Hepatocyte (in vitro differentiated cells): ENCODE results near the gene TOR1AIP2. TPM values are rescaled to one million over a fixed set of nuclear protein-coding genes. Genes with fewer than 3 reads are reported as not detected.
A peak's percentile ranks its signal among the peaks of the same experiment; 100 is the strongest.

ENCODE experiments used
- DNase-seq: peaks from one replicate; pipeline ENCODE4 v3.0.0-alpha.2; 2016; ENCODE audit warnings: low spot score
- H2AFZ ChIP-seq: fragments of 200-600 bp; sonication (generic); 2 replicates; pipeline ENCODE4 v1.6.0; 2016; ENCODE audit warnings: antibody characterized with exemption, mild to moderate bottlenecking
- H3K27ac ChIP-seq: fragments of 200-600 bp; sonication (generic); 2 replicates; pipeline ENCODE4 v1.5.1; 2016; ENCODE audit warnings: mild to moderate bottlenecking
- H3K27me3 ChIP-seq: fragments of 200-600 bp; sonication (generic); 2 replicates; pipeline ENCODE4 v1.6.1; 2016
- H3K36me3 ChIP-seq: fragments of 200-600 bp; sonication (generic); replicated peaks from 2 replicates; pipeline ENCODE4 v1.5.1; 2016; ENCODE audit warnings: low read depth; ENCODE audit not compliant: insufficient read depth
- H3K4me1 ChIP-seq: fragments of 200-600 bp; sonication (generic); 2 replicates; pipeline ENCODE4 v1.5.1; 2016; ENCODE audit warnings: mild to moderate bottlenecking, moderate library complexity; ENCODE audit not compliant: insufficient read depth
- H3K4me2 ChIP-seq: fragments of 200-600 bp; sonication (generic); 2 replicates; pipeline ENCODE4 v1.6.0; 2016
- H3K4me3 ChIP-seq: fragments of 200-600 bp; sonication (generic); 2 replicates; pipeline ENCODE4 v1.5.1; 2016; ENCODE audit warnings: mild to moderate bottlenecking
- H3K79me2 ChIP-seq: fragments of 200-600 bp; sonication (generic); 2 replicates; pipeline ENCODE4 v1.6.0; 2017; ENCODE audit warnings: mild to moderate bottlenecking
- H3K9me2 ChIP-seq: fragments of 200-600 bp; sonication (generic); replicated peaks from 2 replicates; pipeline ENCODE4 v1.6.0; 2017; ENCODE audit warnings: mild to moderate bottlenecking; ENCODE audit not compliant: insufficient read depth
- H3K9me3 ChIP-seq: fragments of 200-600 bp; sonication (generic); 2 replicates; pipeline ENCODE4 v1.5.1; 2016; ENCODE audit warnings: low read depth, mild to moderate bottlenecking
- H4K20me1 ChIP-seq: fragments of 200-600 bp; sonication (generic); 2 replicates; pipeline ENCODE4 v1.6.0; 2016; ENCODE audit warnings: mild to moderate bottlenecking; ENCODE audit not compliant: insufficient read depth, poor library complexity, severe bottlenecking
- CTCF ChIP-seq: fragments of 200-600 bp; sonication (generic); IDR thresholded peaks from 2 replicates; pipeline ENCODE4 v1.5.1; 2016; ENCODE audit warnings: antibody characterized with exemption, mild to moderate bottlenecking; ENCODE audit not compliant: poor library complexity
- EZH2 ChIP-seq: fragments of 200-600 bp; sonication (generic); IDR thresholded peaks from 2 replicates; pipeline ENCODE4 v1.6.1; 2016; ENCODE audit warnings: antibody characterized with exemption, mild to moderate bottlenecking, borderline replicate concordance
- EZH2phosphoT487 ChIP-seq: fragments of 200-600 bp; sonication (generic); IDR thresholded peaks from one replicate; pipeline ENCODE4 v1.6.1; 2018; ENCODE audit warnings: antibody characterized with exemption, mild to moderate bottlenecking, low read depth, moderate library complexity; ENCODE audit not compliant: unreplicated experiment, severe bottlenecking
- WGBS: methylation state at CpG from one replicate; pipeline ENCODE4 v1.1.6; 2016; ENCODE audit warnings: low lambda C conversion rate; ENCODE audit errors: missing lambda C conversion rate; 5-methylcytosine and 5-hydroxymethylcytosine counted together
- polyA plus RNA-seq: library from polyadenylated mRNA; unstranded; fragments of >200 nt; fragmentation: Nextera tagmentation; extraction: Ambion mirVana; gene quantifications from 2 replicates; pipeline ENCODE4 v1.2.1, GENCODE V29; 2016
- total RNA-seq: library from RNA; depleted of rRNA; stranded (reverse); fragments of >200 nt; gene quantifications from 2 replicates; pipeline ENCODE4 v1.2.3, GENCODE V29; 2014

TOR1AIP2 gene
- total and polyA plus RNA-seq, 2 experiments from 2014 or later: 36.6 to 158 TPM

DNA sequence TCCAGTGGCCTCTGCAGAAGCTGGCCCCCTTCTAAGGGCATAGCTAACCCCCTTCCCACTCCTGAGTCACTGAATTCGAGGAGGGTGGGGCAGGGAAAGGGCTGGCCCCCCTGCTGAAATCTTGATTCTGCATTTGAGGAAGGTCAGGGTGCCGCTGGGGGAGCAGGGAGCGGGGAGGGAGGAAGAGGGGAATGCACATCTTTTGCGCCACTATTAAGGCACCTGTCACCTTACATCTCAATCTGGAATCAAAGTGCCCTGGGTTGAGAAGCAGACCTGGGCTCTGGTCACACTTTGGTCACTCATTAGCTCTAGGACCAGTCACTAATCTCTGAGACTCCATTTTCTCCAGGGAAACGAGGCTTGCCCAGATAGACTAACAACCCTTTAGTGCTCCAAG lies 62.0 kb downstream of the TOR1AIP2 start:
- 35% methylated on average over 5 of the region's 5 CpGs for WGBS
- H4K20me1 ChIP-seq: no peaks in the 10 kb centered on the region
- peak overlapping the region; percentile 38 for H3K4me3 ChIP-seq
- H3K36me3 ChIP-seq: no peaks in the 10 kb centered on the region
- TF ChIP-seq EZH2 (no peak), CTCF (no peak), EZH2phosphoT487 (no peak)
- H3K9me2 ChIP-seq: no peaks in the 10 kb centered on the region
- H3K27ac ChIP-seq: peak overlapping the region; percentile 56
- peaks cover 5% of the 10 kb centered on the region for H3K4me1 ChIP-seq
- no peaks in the 10 kb centered on the region for H3K9me3 ChIP-seq
- peak overlapping the region; percentile 54 for H2AFZ ChIP-seq
- H3K79me2 ChIP-seq: no peaks in the 10 kb centered on the region
- peak overlapping the region; percentile 80 for H3K4me2 ChIP-seq
- no peaks in the 10 kb centered on the region for H3K27me3 ChIP-seq
- DNase-seq: no peak

DNA sequence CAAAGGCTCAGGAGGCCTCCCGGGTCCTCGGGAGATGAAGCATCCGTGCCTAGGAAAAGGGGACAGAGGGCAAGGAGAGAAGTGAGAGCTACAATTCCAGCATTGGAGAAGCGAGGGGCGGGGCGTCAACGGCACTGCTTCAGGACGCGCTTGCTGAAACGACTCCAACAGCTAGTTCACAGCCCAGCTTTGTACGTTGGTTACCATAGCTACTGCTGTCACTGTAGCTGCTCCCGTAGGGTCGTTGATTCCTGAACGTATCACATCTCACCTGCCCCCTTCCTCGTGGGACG lies 63.1 kb downstream of the TOR1AIP2 start:
- no peaks in the 10 kb centered on the region for H3K36me3 ChIP-seq
- H3K27ac ChIP-seq: no peak overlapping the region
- peak overlapping the region; percentile 80 for H3K4me2 ChIP-seq
- no peak for TF ChIP-seq EZH2
- TF ChIP-seq EZH2phosphoT487: no peak
- no peak for TF ChIP-seq CTCF
- 3% methylated on average over 16 of the region's 16 CpGs for WGBS
- no peaks in the 10 kb centered on the region for H4K20me1 ChIP-seq
- H3K9me3 ChIP-seq: no peaks in the 10 kb centered on the region
- peak overlapping the region; percentile 27 for H3K4me3 ChIP-seq
- H3K4me1 ChIP-seq: peaks cover 5% of the 10 kb centered on the region
- H3K79me2 ChIP-seq: no peaks in the 10 kb centered on the region
- H3K9me2 ChIP-seq: no peaks in the 10 kb centered on the region
- H3K27me3 ChIP-seq: no peaks in the 10 kb centered on the region
- DNase-seq: no peak
- peak overlapping the region; percentile 54 for H2AFZ ChIP-seq

- Histone ChIP-seq H3K27me3 (no peaks in the 10 kb centered on the region), H3K4me2 (peak overlapping the region; percentile 80), H3K9me3 (no peaks in the 10 kb centered on the region), H2AFZ (peak overlapping the region; percentile 54), H3K4me1 (peaks cover 5% of the 10 kb centered on the region), H3K9me2 (no peaks in the 10 kb centered on the region), H3K27ac (no peak overlapping the region), H3K36me3 (no peaks in the 10 kb centered on the region), H3K4me3 (peak overlapping the region; percentile 27), H4K20me1 (no peaks in the 10 kb centered on the region), H3K79me2 (no peaks in the 10 kb centered on the region)
- no peak for TF ChIP-seq CTCF
- no peak for TF ChIP-seq EZH2phosphoT487
- TF ChIP-seq EZH2: no peak
- DNase-seq: no peak
- WGBS: 86% methylated on average over 28 of the region's 28 CpGs
Observed at GRCh38 chr1:179813626-179814545, 63.7 kb downstream of the TOR1AIP2 start.
